GM19372 (cell line): ENCODE results near the gene CCDC187.

Experiments
- ATAC-seq: cut with Tn5 transposase; IDR thresholded peaks from one replicate; pipeline ENCODE4 v1.9.1; 2021; ENCODE audit warnings: mild to moderate bottlenecking, low read depth, moderate library complexity; ENCODE audit not compliant: unreplicated experiment

CCDC187 gene

GRCh38 chr9:136314944-136315343 lies 11.1 kb upstream of the CCDC187 start:
- ATAC-seq = no peak

- ATAC-seq = no peak
Observed at GRCh38 chr9:136314056-136314416, 10.1 kb upstream of the CCDC187 start.

GRCh38 chr9:136313111-136314055 lies 9.5 kb upstream of the CCDC187 start:
- ATAC-seq = no peak

GRCh38 chr9:136312436-136312835 lies 8.5 kb upstream of the CCDC187 start:
- ATAC-seq = no peak

- no peak for ATAC-seq
Observed at GRCh38 chr9:136312009-136312375, 8.1 kb upstream of the CCDC187 start.

- ATAC-seq = no peak
Observed at GRCh38 chr9:136311051-136312008, 7.4 kb upstream of the CCDC187 start.

- no peak for ATAC-seq
Observed at GRCh38 chr9:136310273-136311030, 6.6 kb upstream of the CCDC187 start.

GRCh38 chr9:136309806-136310220 lies 5.9 kb upstream of the CCDC187 start:
- no peak for ATAC-seq

- no peak for ATAC-seq
Observed at GRCh38 chr9:136309101-136309801, 5.4 kb upstream of the CCDC187 start.

- ATAC-seq = no peak
Observed at GRCh38 chr9:136308702-136309053, 4.8 kb upstream of the CCDC187 start.

GRCh38 chr9:136308006-136308701 lies 4.3 kb upstream of the CCDC187 start:
- ATAC-seq = no peak

- no peak for ATAC-seq
Observed at GRCh38 chr9:136307215-136307750, 3.4 kb upstream of the CCDC187 start.

- ATAC-seq = no peak
Observed at GRCh38 chr9:136306211-136307208, 2.6 kb upstream of the CCDC187 start.

GRCh38 chr9:136305804-136306203 lies 1.9 kb upstream of the CCDC187 start:
- ATAC-seq = no peak

GRCh38 chr9:136304981-136305380 lies 1.1 kb upstream of the CCDC187 start:
- no peak for ATAC-seq

GRCh38 chr9:136304456-136304855 lies 562 bp upstream of the CCDC187 start:
- ATAC-seq = no peak

- ATAC-seq = no peak
Observed at GRCh38 chr9:136303066-136303824, 649 bp downstream of the CCDC187 start.
